ENCODE measurements around the gene SEC14L1.
"Not testable (repeated sequence)": the region's sequence is repeated elsewhere in the genome, so short reads cannot be mapped to it uniquely, and the experiment has no call there.

The SEC14L1 gene

GRCh38 chr17:77109159-77109759, 31.5 kb upstream of the SEC14L1 start:
- no peak for TF ChIP-seq CTCF (IDR thresholded peaks at IDR 0.05; ENCODE audit: low read length, missing control alignments)
- H3K4me3 ChIP-seq (replicated peaks; ENCODE audit: low read depth, low read length): no peak overlapping the region
- DNase-seq (ENCODE audit: low read depth): no peak

- DNase-seq (ENCODE audit: low read depth): peak; percentile 97
Measured at GRCh38 chr17:77109764-77110359, 30.9 kb upstream of the SEC14L1 start.

GRCh38 chr17:77111165-77111933, 29.4 kb upstream of the SEC14L1 start:
- DNase-seq (ENCODE audit: low read depth); H3K4me3 ChIP-seq (replicated peaks; ENCODE audit: low read depth, low read length): not testable (repeated sequence)

More at GRCh38 chr17:77109764-77110359, 30.9 kb upstream of the SEC14L1 start:
- peak; percentile 34 for TF ChIP-seq CTCF (IDR thresholded peaks at IDR 0.05; ENCODE audit: low read length, missing control alignments)
- no peak overlapping the region for H3K4me3 ChIP-seq (replicated peaks; ENCODE audit: low read depth, low read length)

- no peak for TF ChIP-seq CTCF (IDR thresholded peaks at IDR 0.05; ENCODE audit: low read length, missing control alignments)
- no peak for DNase-seq (ENCODE audit: low read depth)
- no peak overlapping the region for H3K4me3 ChIP-seq (replicated peaks; ENCODE audit: low read depth, low read length)
Measured at GRCh38 chr17:77111934-77112296, 28.9 kb upstream of the SEC14L1 start.

- peak; percentile 91 for DNase-seq (ENCODE audit: low read depth)
- H3K4me3 ChIP-seq (replicated peaks; ENCODE audit: low read depth, low read length): no peak overlapping the region
- TF ChIP-seq CTCF (IDR thresholded peaks at IDR 0.05; ENCODE audit: low read length, missing control alignments): no peak
Measured at GRCh38 chr17:77115510-77115909, 25.3 kb upstream of the SEC14L1 start.

GRCh38 chr17:77115947-77116346, 24.8 kb upstream of the SEC14L1 start:
- DNase-seq (ENCODE audit: low read depth): no peak
- no peak for TF ChIP-seq CTCF (IDR thresholded peaks at IDR 0.05; ENCODE audit: low read length, missing control alignments)
- H3K4me3 ChIP-seq (replicated peaks; ENCODE audit: low read depth, low read length): no peak overlapping the region

GRCh38 chr17:77116371-77116860, 24.4 kb upstream of the SEC14L1 start:
- TF ChIP-seq CTCF (IDR thresholded peaks at IDR 0.05; ENCODE audit: low read length, missing control alignments): no peak
- no peak overlapping the region for H3K4me3 ChIP-seq (replicated peaks; ENCODE audit: low read depth, low read length)
- DNase-seq (ENCODE audit: low read depth): no peak

Measured in fibroblast of pulmonary artery (primary cell).